HG03175 (cell line): ENCODE results near the gene CEP170B.
"Not testable (repeated sequence)": the region's sequence is repeated elsewhere in the genome, so short reads cannot be mapped to it uniquely, and the experiment has no call there.

Experiments used
- ATAC-seq: cut with Tn5 transposase; IDR thresholded peaks from one replicate; pipeline ENCODE4 v1.9.1; 2021; ENCODE audit warnings: mild to moderate bottlenecking, moderate library complexity; ENCODE audit not compliant: unreplicated experiment

CEP170B gene

DNA sequence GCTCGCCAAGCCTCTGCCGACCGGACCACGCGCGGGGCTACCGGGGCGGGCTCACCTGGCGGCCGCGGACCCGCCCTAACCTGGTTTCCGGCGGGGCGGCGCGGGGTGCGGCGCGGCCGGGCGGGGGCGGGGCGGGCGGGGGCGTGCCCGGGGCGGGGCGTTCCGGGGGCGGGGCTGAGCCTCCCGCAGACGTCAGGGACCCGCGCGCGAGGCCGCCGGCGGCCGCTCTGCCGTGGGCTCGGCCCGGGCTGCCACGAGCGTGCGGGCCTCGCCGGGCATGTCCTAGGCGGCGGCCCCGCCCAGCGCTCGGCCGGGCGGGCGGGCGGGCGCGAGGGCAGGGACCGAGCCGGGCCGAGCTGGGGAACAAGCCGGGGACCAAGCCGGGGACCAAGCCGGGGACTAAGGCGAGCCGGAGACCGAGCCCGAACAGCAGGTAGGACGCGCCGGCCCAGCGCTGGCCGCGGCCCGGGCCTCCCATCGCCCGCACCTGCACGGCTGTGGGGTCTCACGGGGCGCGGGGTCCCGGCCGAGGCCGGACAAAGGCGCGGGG is at the start of gene CEP170B:
TSS of gene CEP170B (plus strand) at position 188 of the 550 bp plus-strand sequence. CDS start 3,183 bp downstream, outside the sequence.
- ATAC-seq, result no peak

DNA sequence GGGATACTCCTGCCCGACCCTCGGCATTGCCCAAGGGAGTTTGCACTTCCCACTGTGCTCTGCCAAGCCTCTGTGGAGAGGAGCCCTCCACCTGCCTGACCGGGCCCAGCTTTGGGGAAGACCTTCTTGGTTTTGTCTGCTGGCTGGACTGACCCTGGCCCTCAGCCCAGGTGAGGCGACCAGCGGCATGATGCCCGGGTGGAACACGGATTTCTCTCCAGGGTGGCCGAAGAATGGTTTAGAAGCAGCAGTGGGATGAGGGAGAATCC is 48.5 kb upstream of the CEP170B start:
- ATAC-seq, result no peak

- no peak for ATAC-seq
Observed at GRCh38 chr14:104817930-104818713, 46.9 kb upstream of the CEP170B start.

DNA sequence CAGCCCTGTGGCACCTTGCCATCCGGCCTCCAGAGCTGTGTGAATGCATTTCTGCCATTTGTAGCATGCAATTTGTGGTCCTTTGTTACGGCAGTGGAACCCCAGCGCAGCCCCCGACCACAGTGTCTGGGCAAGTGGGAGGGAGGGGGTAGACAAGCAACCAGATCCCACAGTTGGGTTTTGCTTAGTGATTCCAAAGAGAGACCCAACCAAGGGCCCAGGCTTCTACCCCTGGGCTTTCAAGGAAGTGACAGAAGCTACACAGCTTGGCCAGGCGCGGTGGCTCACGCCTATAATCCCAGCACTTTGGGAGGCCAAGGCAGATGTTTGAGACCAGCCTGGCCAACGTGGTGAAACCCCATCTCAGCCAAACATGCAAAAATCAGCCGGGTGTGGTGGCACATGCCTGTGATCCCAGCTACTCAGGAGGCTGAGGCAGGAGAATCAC is 46.3 kb upstream of the CEP170B start:
- no peak for ATAC-seq

GRCh38 chr14:104819361-104819781 is 45.7 kb upstream of the CEP170B start:
- no peak for ATAC-seq

GRCh38 chr14:104820669-104821228 is 44.3 kb upstream of the CEP170B start:
- ATAC-seq, result no peak

- ATAC-seq, result no peak
Observed at GRCh38 chr14:104821229-104821945, 43.7 kb upstream of the CEP170B start.

GRCh38 chr14:104821971-104822608 is 43.0 kb upstream of the CEP170B start:
- no peak for ATAC-seq

DNA sequence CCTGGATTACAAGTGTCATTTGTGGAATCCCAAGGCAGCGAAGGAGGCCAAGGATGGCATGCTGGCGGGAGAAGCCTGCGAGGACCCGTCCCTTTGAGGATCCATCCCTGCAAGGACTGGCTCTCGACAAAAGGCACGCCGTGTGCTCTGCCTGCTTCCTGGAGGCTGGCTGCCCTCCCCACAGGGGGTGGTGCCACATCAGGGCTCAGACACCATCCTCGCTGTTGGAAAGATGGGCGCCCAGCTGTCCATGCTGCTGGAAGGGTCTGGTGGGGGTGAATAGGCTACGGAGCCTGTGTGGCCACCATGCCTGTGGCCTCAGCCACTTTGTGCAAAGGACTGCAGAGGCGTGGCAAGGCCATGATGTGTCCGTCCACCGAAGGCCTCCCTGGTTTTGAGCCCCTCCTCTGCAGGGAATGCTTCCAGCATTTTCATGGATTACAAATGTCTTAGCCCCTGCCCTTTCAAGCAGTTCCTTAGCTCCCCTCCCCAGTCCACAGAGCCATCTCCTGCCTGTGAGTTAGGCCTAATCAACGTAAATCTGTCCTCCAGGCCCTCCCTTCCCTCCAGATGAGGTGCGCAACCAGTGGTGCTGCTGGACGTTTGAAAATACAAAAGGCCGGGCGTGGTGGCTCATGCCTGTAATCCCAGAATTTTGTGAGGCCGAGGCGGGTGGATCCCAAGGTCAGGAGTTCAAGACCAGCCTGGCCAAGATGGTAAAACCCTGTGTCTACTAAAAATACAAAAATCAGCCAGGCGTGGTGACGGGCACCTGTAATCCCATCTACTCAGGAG is 42.0 kb upstream of the CEP170B start:
- ATAC-seq, result no peak

DNA sequence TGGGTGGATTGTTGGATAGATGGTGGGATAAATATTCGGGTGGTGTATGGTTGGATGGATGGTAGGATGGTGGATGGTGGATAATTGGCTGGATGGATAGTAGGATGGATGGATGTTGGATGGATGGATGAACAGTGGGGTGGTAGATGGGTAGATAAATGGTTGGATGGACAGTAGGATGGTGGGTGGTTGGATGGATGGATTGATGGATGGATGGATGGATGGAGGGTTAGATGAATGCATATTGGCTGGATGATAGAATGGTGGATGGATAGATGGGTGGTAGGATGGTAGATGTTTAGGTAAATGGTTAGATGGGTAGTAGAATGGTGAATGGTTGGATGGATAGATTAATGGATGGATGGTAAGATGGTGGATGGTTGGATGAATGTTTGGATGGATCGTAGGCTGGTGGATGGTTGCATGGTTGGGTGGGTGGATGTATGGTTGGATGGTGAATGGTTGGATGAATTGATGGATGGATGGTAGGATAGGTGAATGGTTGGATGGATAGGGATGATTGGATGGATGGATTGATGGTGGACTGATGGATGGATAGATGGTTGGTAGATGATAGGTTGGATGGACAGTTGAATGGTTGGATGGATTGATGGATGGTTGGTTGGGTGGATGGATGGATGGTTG is 40.6 kb upstream of the CEP170B start:
- no peak for ATAC-seq

- ATAC-seq, result peak; percentile 77
Observed at GRCh38 chr14:104826189-104826860, 38.7 kb upstream of the CEP170B start.

DNA sequence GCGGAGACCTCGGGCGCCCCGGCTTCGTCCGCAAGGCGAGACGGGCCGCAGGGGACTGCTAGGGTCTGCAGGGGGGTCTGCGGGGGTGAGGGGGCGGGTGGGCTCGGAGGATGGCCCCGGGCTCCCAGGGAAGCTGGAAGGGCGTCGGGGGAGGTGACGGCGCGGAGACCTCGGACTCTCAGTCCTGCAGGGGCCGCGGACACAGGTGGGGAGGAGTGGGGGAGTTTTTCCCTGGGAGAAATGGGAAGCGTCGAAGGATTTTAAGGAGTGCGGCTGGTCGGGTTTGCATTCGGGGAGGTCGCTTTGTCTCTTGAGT is 38.2 kb upstream of the CEP170B start:
- ATAC-seq, result no peak

- ATAC-seq, result peak; percentile 41
Observed at GRCh38 chr14:104827177-104828055, 37.7 kb upstream of the CEP170B start.

GRCh38 chr14:104830781-104831180 is 34.3 kb upstream of the CEP170B start:
- ATAC-seq, result no peak

GRCh38 chr14:104836171-104836935 is 28.7 kb upstream of the CEP170B start:
- not testable (repeated sequence) for ATAC-seq

DNA sequence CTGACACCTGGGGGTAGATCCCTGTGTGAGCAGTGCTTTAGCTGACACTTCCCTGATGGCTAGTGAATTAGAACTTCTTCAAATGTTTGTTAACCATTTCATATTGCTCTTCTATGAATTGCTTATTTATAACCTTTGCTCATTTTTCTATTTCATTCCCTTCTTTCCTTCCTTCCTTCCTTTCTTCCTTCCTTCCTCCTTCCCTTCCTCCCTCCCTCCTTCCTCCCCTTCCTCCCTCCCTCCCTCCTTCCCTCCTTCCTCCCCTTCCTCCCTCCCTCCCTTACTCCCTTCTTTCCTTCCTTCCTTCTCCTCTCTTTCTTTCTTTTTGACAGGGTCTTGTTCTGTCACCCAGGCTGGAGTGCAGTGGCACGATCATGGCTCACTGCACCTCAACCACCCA is 23.3 kb upstream of the CEP170B start:
- ATAC-seq, result no peak

DNA sequence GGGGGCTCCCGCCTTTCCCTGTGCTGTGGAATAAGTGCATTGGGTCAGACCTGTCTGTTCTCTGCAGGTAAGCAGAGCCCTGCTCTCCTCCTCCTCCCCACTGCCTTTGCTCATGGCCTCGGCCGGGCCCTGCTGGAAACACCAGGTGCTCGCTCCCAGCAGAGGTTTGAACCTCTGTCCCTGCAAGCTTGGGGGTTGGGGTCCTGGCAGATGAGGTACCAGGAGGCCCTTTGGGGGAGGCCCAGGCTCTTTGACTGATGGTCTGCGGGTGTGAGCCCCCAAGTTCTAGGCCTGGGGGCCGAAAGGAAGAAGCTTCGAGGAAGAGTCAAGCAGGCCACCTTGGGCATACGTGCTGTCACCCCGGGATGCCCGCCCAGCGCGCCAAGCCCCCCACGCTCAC is 22.1 kb upstream of the CEP170B start:
- ATAC-seq, result no peak
